Astrocyte (in vitro differentiated cells and primary cell): ENCODE data around the gene RAVER2. TPM values are rescaled to one million over a fixed set of nuclear protein-coding genes. Genes with fewer than 3 reads are reported as not detected.

Experiments used
- DNase-seq: peaks from one replicate; pipeline ENCODE4 v3.0.0-alpha.2; 2010; ENCODE audit warnings: low read depth
- FAIRE-seq: peaks from 2 replicates; lab custom pipeline; 2011; peaks lifted over from hg19 to GRCh38; lab: Jason Lieb, UNC
- H2AFZ ChIP-seq: 2 replicates; pipeline ENCODE4 v1.6.0; 2012; ENCODE audit warnings: low read depth, low read length, inconsistent platforms
- H3K27ac ChIP-seq: 2 replicates; pipeline ENCODE4 v1.5.1; 2011; ENCODE audit warnings: low read depth, low read length, inconsistent platforms
- H3K27me3 ChIP-seq: 2 replicates; pipeline ENCODE4 v1.6.0; 2011; ENCODE audit warnings: low read length, inconsistent platforms; ENCODE audit not compliant: insufficient read depth
- H3K36me3 ChIP-seq: 2 replicates; pipeline ENCODE4 v1.5.1; 2011; ENCODE audit warnings: low read length, inconsistent platforms; ENCODE audit not compliant: insufficient read depth
- H3K4me1 ChIP-seq: 2 replicates; pipeline ENCODE4 v1.5.1; 2011; ENCODE audit warnings: low read length, inconsistent platforms; ENCODE audit not compliant: insufficient read depth
- H3K4me2 ChIP-seq: 2 replicates; pipeline ENCODE4 v1.6.0; 2012; ENCODE audit warnings: low read length, inconsistent platforms
- H3K4me3 ChIP-seq: 2 replicates; pipeline ENCODE4 v1.5.1; 2011; ENCODE audit warnings: low read depth, mild to moderate bottlenecking, low read length, inconsistent platforms; ENCODE audit not compliant: insufficient read depth
- H3K79me2 ChIP-seq: 2 replicates; pipeline ENCODE4 v1.6.0; 2012; ENCODE audit warnings: mild to moderate bottlenecking, low read length, inconsistent platforms; ENCODE audit not compliant: insufficient read depth
- H3K9ac ChIP-seq: 2 replicates; pipeline ENCODE4 v1.6.0; 2012; ENCODE audit warnings: mild to moderate bottlenecking, low read length, inconsistent platforms
- H3K9me3 ChIP-seq: 2 replicates; pipeline ENCODE4 v1.5.1; 2012; ENCODE audit warnings: low read depth, mild to moderate bottlenecking, low read length, inconsistent platforms; ENCODE audit not compliant: insufficient read depth
- H4K20me1 ChIP-seq: 2 replicates; pipeline ENCODE4 v1.6.0; 2012; ENCODE audit warnings: low read length, inconsistent platforms; ENCODE audit not compliant: insufficient read depth
- H3K27ac Mint-ChIP-seq: one replicate; pipeline ENCODE4 v1.8.0; 2021; ENCODE audit warnings: mild to moderate bottlenecking, mixed read lengths; ENCODE audit not compliant: unreplicated experiment
- H3K27me3 Mint-ChIP-seq: one replicate; pipeline ENCODE4 v1.8.0; 2021; ENCODE audit warnings: low read depth, mixed read lengths; ENCODE audit not compliant: unreplicated experiment
- H3K36me3 Mint-ChIP-seq: one replicate; pipeline ENCODE4 v1.8.0; 2021; ENCODE audit warnings: low read depth, mixed read lengths; ENCODE audit not compliant: unreplicated experiment
- H3K4me1 Mint-ChIP-seq: one replicate; pipeline ENCODE4 v1.8.0; 2021; ENCODE audit warnings: low read depth, mixed read lengths; ENCODE audit not compliant: unreplicated experiment
- H3K4me3 Mint-ChIP-seq: one replicate; pipeline ENCODE4 v1.8.0; 2021; ENCODE audit warnings: mild to moderate bottlenecking, moderate library complexity, mixed read lengths; ENCODE audit not compliant: unreplicated experiment
- H3K9me3 Mint-ChIP-seq: one replicate; pipeline ENCODE4 v1.8.0; 2021; ENCODE audit warnings: mild to moderate bottlenecking, mixed read lengths; ENCODE audit not compliant: unreplicated experiment
- CTCF ChIP-seq: IDR thresholded peaks from 2 replicates; pipeline ENCODE4 v1.5.1; 2011; ENCODE audit warnings: low read depth, mild to moderate bottlenecking, inconsistent platforms, low read length, moderate library complexity; ENCODE audit not compliant: insufficient read depth
- EZH2 ChIP-seq: IDR thresholded peaks from 2 replicates; pipeline ENCODE4 v1.6.1; 2012; ENCODE audit warnings: mild to moderate bottlenecking, low read length, inconsistent platforms; ENCODE audit not compliant: insufficient read depth
- total RNA-seq: library from RNA; stranded (reverse); gene quantifications from 2 replicates; pipeline ENCODE4 v1.2.1, GENCODE V29; 2021

The RAVER2 gene
- total RNA-seq, 1 donor from 2014 or later = 7.1 TPM

GRCh38 chr1:64847666-64848065, 102.8 kb downstream of the RAVER2 start:
- FAIRE-seq (no peak), DNase-seq (no peak)
- Histone ChIP-seq H3K4me1 (no peaks in the 10 kb centered on the region), H3K27ac (no peak overlapping the region), H3K9me3 (no peaks in the 10 kb centered on the region), H4K20me1 (peaks cover 4% of the 10 kb centered on the region), H3K79me2 (no peaks in the 10 kb centered on the region), H3K4me3 (no peak overlapping the region), H3K9ac (no peak overlapping the region), H2AFZ (no peak overlapping the region), H3K4me2 (no peak overlapping the region), H3K27me3 (no peaks in the 10 kb centered on the region), H3K36me3 (peaks cover 20% of the 10 kb centered on the region)
- Mint-ChIP-seq H3K9me3 (no peaks in the 10 kb centered on the region), H3K36me3 (peaks cover 48% of the 10 kb centered on the region), H3K4me3 (no peak overlapping the region), H3K4me1 (no peaks in the 10 kb centered on the region), H3K27ac (no peak overlapping the region), H3K27me3 (no peaks in the 10 kb centered on the region)
- TF ChIP-seq CTCF (no peak), EZH2 (no peak)

- Mint-ChIP-seq H3K9me3 (no peaks in the 10 kb centered on the region), H3K4me3 (no peak overlapping the region), H3K27ac (no peak overlapping the region), H3K4me1 (no peaks in the 10 kb centered on the region), H3K27me3 (no peaks in the 10 kb centered on the region), H3K36me3 (peaks cover 50% of the 10 kb centered on the region)
- no peak for TF ChIP-seq CTCF
- TF ChIP-seq EZH2 = no peak
- H3K36me3 ChIP-seq = peaks cover 20% of the 10 kb centered on the region
- H3K27ac ChIP-seq = no peak overlapping the region
- H3K4me2 ChIP-seq = no peak overlapping the region
- H3K9me3 ChIP-seq = no peaks in the 10 kb centered on the region
- H3K4me3 ChIP-seq = no peak overlapping the region
- H3K27me3 ChIP-seq = no peaks in the 10 kb centered on the region
- H3K4me1 ChIP-seq = no peaks in the 10 kb centered on the region
- no peak overlapping the region for H3K9ac ChIP-seq
- no peak for FAIRE-seq
- no peaks in the 10 kb centered on the region for H3K79me2 ChIP-seq
- no peak for DNase-seq
- no peak overlapping the region for H2AFZ ChIP-seq
- H4K20me1 ChIP-seq = peaks cover 4% of the 10 kb centered on the region
Measured at GRCh38 chr1:64848136-64848535, 103.3 kb downstream of the RAVER2 start.

GRCh38 chr1:64848803-64849202, 103.9 kb downstream of the RAVER2 start:
- no peak overlapping the region for H3K27ac ChIP-seq
- no peak overlapping the region for H3K27ac Mint-ChIP-seq
- no peak overlapping the region for H2AFZ ChIP-seq
- H3K36me3 ChIP-seq = peaks cover 16% of the 10 kb centered on the region
- H3K27me3 Mint-ChIP-seq = no peaks in the 10 kb centered on the region
- H3K4me1 ChIP-seq = no peaks in the 10 kb centered on the region
- H3K27me3 ChIP-seq = no peaks in the 10 kb centered on the region
- H3K4me3 Mint-ChIP-seq = no peak overlapping the region
- H3K9ac ChIP-seq = no peak overlapping the region
- peaks cover 54% of the 10 kb centered on the region for H3K36me3 Mint-ChIP-seq
- no peak for TF ChIP-seq EZH2
- no peak for TF ChIP-seq CTCF
- no peaks in the 10 kb centered on the region for H3K79me2 ChIP-seq
- no peaks in the 10 kb centered on the region for H3K9me3 ChIP-seq
- no peak overlapping the region for H3K4me2 ChIP-seq
- H4K20me1 ChIP-seq = peaks cover 4% of the 10 kb centered on the region
- FAIRE-seq (no peak), DNase-seq (no peak)
- no peaks in the 10 kb centered on the region for H3K4me1 Mint-ChIP-seq
- no peak overlapping the region for H3K4me3 ChIP-seq
- no peaks in the 10 kb centered on the region for H3K9me3 Mint-ChIP-seq
